Fibroblast of peridontal ligament (primary cell): ENCODE measurements around the gene UBE2L3.
"Not testable (repeated sequence)": the region's sequence is repeated elsewhere in the genome, so short reads cannot be mapped to it uniquely, and the experiment has no call there.

Experiments used
- DNase-seq: peaks from one replicate; pipeline ENCODE4 v3.0.0-alpha.2; 2010; ENCODE audit errors: extremely low read depth

The UBE2L3 gene

GRCh38 chr22:21567456-21568346 is at the start of gene UBE2L3:
TSS of gene UBE2L3 (plus strand) at chr22:21567714. CDS start at chr22:21567745, 31 bp downstream.
- peak; percentile 66 for DNase-seq

- not testable (repeated sequence) for DNase-seq
Observed at GRCh38 chr22:21526705-21527500, 40.6 kb upstream of the UBE2L3 start.

- not testable (repeated sequence) for DNase-seq
Observed at GRCh38 chr22:21531525-21531924, 36.0 kb upstream of the UBE2L3 start.

GRCh38 chr22:21532863-21533648 is 34.5 kb upstream of the UBE2L3 start:
- not testable (repeated sequence) for DNase-seq

- not testable (repeated sequence) for DNase-seq
Observed at GRCh38 chr22:21539862-21540261, 27.7 kb upstream of the UBE2L3 start.

- DNase-seq = not testable (repeated sequence)
Observed at GRCh38 chr22:21544432-21545322, 22.8 kb upstream of the UBE2L3 start.

GRCh38 chr22:21549558-21549957 is 18.0 kb upstream of the UBE2L3 start:
- DNase-seq = not testable (repeated sequence)

- DNase-seq = not testable (repeated sequence)
Observed at GRCh38 chr22:21550008-21550677, 17.4 kb upstream of the UBE2L3 start.

- not testable (repeated sequence) for DNase-seq
Observed at GRCh38 chr22:21550678-21551047, 16.9 kb upstream of the UBE2L3 start.

GRCh38 chr22:21551361-21551760 is 16.2 kb upstream of the UBE2L3 start, which contains the start of gene RIMBP3C:
TSS of gene RIMBP3C (minus strand) at chr22:21551461. CDS start at chr22:21550976, 485 bp downstream.
- DNase-seq = not testable (repeated sequence)

GRCh38 chr22:21559345-21560125 is 8.0 kb upstream of the UBE2L3 start:
- not testable (repeated sequence) for DNase-seq

- DNase-seq = not testable (repeated sequence)
Observed at GRCh38 chr22:21560657-21561056, 6.9 kb upstream of the UBE2L3 start.

GRCh38 chr22:21563912-21564311 is 3.6 kb upstream of the UBE2L3 start:
- no peak for DNase-seq

- DNase-seq = no peak
Observed at GRCh38 chr22:21564411-21564810, 3.1 kb upstream of the UBE2L3 start.

GRCh38 chr22:21568347-21569075 is 997 bp downstream of the UBE2L3 start:
- DNase-seq = no peak

- DNase-seq = not testable (repeated sequence)
Observed at GRCh38 chr22:21569076-21569427, 1.5 kb downstream of the UBE2L3 start.

- DNase-seq = no peak
Observed at GRCh38 chr22:21569459-21570170, 2.1 kb downstream of the UBE2L3 start.

- no peak for DNase-seq
Observed at GRCh38 chr22:21570398-21570797, 2.9 kb downstream of the UBE2L3 start.
